Renal pelvis (tissue), 4 donors: ENCODE data around the gene TBC1D4. TPM values are rescaled to one million over a fixed set of nuclear protein-coding genes. Genes with fewer than 3 reads are reported as not detected.
A peak's percentile ranks its signal among the peaks of the same experiment; 100 is the strongest.
"Not testable (repeated sequence)": the region's sequence is repeated elsewhere in the genome, so short reads cannot be mapped to it uniquely, and the experiment has no call there.

Source experiments
- DNase-seq: peaks from one replicate; pipeline ENCODE4 v3.0.0-alpha.2; 2013
- polyA plus RNA-seq, 3 donors: library from polyadenylated mRNA; unstranded; fragments of 120-200 nt; gene quantifications; one replicate each; pipeline ENCODE4 v1.2.1, GENCODE V29; 2013; ENCODE audit not compliant: insufficient read length in 3 of 3

The TBC1D4 gene
- polyA plus RNA-seq, 3 donors = 46.9 to 50.4 (median 48.1) TPM

- DNase-seq = not testable (repeated sequence)
Observed at GRCh38 chr13:75273695-75274094, 208.3 kb downstream of the TBC1D4 start.

- no peak for DNase-seq
Observed at GRCh38 chr13:75271846-75272245, 210.1 kb downstream of the TBC1D4 start.

GRCh38 chr13:75268481-75268880 is 213.5 kb downstream of the TBC1D4 start:
- DNase-seq = not testable (repeated sequence)

GRCh38 chr13:75264611-75265010 is 217.4 kb downstream of the TBC1D4 start:
- no peak for DNase-seq

DNA sequence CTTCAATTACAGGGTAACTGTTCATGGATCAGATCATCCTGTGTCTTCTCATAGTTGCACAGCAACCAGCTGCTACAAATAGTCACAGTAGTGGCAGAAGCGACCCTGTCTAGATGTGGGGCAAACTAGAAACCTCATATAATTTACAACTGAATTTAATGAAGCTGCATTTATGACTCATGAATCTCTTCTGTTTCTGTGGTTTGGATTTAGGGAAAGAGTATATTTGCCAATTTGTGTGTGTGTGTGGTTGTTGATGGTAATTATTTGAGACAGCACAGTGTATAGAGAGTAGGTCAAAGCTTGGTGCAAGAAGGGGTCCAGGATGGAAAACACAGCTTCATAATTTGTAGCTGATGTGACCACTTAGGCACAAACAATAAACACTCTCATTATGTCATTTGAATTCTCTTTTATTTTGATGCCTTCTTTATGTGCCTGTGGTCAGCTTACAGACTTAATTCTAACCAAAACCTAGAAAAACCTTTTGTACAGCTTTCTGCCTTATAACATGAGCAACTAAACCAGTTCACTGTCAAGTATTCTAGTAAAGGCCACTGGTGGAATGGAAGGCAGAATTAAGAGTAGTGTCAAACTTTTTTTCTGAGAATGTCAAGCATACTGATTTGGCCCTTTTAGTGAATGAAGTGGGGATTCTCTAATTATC is 218.1 kb downstream of the TBC1D4 start:
- no peak for DNase-seq

GRCh38 chr13:75258159-75258782 is 223.7 kb downstream of the TBC1D4 start:
- DNase-seq = peak; percentile 40

- DNase-seq = no peak
Observed at GRCh38 chr13:75256922-75257321, 225.0 kb downstream of the TBC1D4 start.

- DNase-seq = peak; percentile 5
Observed at GRCh38 chr13:75255653-75256052, 226.3 kb downstream of the TBC1D4 start.

- DNase-seq = no peak
Observed at GRCh38 chr13:75255147-75255546, 226.8 kb downstream of the TBC1D4 start.

- no peak for DNase-seq
Observed at GRCh38 chr13:75251188-75251587, 230.8 kb downstream of the TBC1D4 start.

- DNase-seq = no peak
Observed at GRCh38 chr13:75250526-75251178, 231.3 kb downstream of the TBC1D4 start.

GRCh38 chr13:75245578-75245977 is 236.4 kb downstream of the TBC1D4 start:
- not testable (repeated sequence) for DNase-seq

- DNase-seq = not testable (repeated sequence)
Observed at GRCh38 chr13:75240240-75240639, 241.7 kb downstream of the TBC1D4 start.

GRCh38 chr13:75236774-75237173 is 245.2 kb downstream of the TBC1D4 start:
- no peak for DNase-seq

Other genes starting within 250 kb of the TBC1D4 start
- gene COMMD6, start 55.7 kb upstream of the TBC1D4 start, polyA plus RNA-seq = 100 to 1,000 TPM; 204 to 265 (median 234) TPM
- 10 to 100 TPM; 28.1 to 33.1 (median 29.0) TPM for gene UCHL3, start 67.6 kb upstream of the TBC1D4 start, polyA plus RNA-seq
- gene LMO7, start 154.2 kb upstream of the TBC1D4 start, polyA plus RNA-seq = 100 to 1,000 TPM in 1 of 3 donors, 10 to 100 TPM in 2; 84.7 to 101 (median 88.0) TPM